ENCODE data around the gene RABGEF1.

GRCh38 chr7:66727058-66727457, 13.5 kb upstream of the RABGEF1 start:
- no peak for TF ChIP-seq CTCF (IDR thresholded peaks at IDR 0.05)
- no peak for TF ChIP-seq POLR2A (IDR thresholded peaks at IDR 0.05)
